ENCODE measurements around the gene GLCE.
A peak's percentile ranks its signal among the peaks of the same experiment; 100 is the strongest.

The GLCE gene

GRCh38 chr15:69156736-69157381 lies 3.6 kb upstream of the GLCE start:
- DNase-seq (ENCODE audit: low read depth in 2 of 2) = no peak

DNA sequence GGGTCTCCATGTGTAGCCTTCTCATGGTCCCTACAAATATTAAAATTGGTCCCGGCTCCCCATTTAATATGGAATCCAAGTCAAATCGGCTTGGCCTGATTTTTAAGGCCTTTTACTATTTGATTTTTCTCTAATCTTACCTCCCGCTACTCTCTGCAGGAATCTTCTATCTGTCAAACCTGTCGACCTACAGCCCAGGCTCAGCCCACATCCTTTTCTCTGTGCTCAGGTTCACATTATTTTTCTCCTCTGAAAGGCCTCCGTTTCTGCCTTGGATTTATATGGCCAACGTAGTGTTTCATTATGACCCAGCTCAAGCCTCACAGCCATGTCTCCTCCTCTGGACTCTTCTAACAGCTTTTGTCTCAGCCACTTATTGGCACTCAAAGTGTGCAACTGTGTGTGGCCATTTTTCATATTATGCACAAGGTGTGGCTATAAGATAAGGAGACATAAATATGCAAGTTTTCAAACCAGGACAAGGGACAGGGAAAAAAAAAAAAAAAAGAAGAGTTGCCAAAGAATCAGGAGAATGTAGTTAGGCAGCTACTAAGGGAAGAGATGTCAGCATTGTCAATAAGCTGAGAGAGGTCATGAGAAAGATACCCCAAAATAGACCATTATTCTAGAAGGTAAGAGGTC lies 2.1 kb upstream of the GLCE start:
- TF ChIP-seq, protein P1, sequence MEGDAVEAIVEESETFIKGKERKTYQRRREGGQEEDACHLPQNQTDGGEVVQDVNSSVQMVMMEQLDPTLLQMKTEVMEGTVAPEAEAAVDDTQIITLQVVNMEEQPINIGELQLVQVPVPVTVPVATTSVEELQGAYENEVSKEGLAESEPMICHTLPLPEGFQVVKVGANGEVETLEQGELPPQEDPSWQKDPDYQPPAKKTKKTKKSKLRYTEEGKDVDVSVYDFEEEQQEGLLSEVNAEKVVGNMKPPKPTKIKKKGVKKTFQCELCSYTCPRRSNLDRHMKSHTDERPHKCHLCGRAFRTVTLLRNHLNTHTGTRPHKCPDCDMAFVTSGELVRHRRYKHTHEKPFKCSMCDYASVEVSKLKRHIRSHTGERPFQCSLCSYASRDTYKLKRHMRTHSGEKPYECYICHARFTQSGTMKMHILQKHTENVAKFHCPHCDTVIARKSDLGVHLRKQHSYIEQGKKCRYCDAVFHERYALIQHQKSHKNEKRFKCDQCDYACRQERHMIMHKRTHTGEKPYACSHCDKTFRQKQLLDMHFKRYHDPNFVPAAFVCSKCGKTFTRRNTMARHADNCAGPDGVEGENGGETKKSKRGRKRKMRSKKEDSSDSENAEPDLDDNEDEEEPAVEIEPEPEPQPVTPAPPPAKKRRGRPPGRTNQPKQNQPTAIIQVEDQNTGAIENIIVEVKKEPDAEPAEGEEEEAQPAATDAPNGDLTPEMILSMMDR (IDR thresholded peaks at IDR 0.05; ENCODE audit: low read depth, low read length) = no peak
- DNase-seq (ENCODE audit: low read depth in 2 of 2) = no peak
- no peak overlapping the region for H3K4me3 ChIP-seq (replicated peaks in 1 of 2; ENCODE audit: low read depth in 2 of 2, low read length in 2 of 2)

More at GRCh38 chr15:69156736-69157381, 3.6 kb upstream of the GLCE start:
- H3K4me3 ChIP-seq (replicated peaks in 1 of 2; ENCODE audit: low read depth in 2 of 2, low read length in 2 of 2) = no peak overlapping the region
- TF ChIP-seq, protein P1 (IDR thresholded peaks at IDR 0.05; ENCODE audit: low read depth, low read length) = no peak

GRCh38 chr15:69158843-69159240 lies 1.6 kb upstream of the GLCE start:
- TF ChIP-seq, protein P1 (IDR thresholded peaks at IDR 0.05; ENCODE audit: low read depth, low read length) = no peak
- no peak for DNase-seq (ENCODE audit: low read depth in 2 of 2)
- H3K4me3 ChIP-seq (replicated peaks in 1 of 2; ENCODE audit: low read depth in 2 of 2, low read length in 2 of 2) = no peak overlapping the region

- TF ChIP-seq, protein P1 (IDR thresholded peaks at IDR 0.05; ENCODE audit: low read depth, low read length) = no peak
- H3K4me3 ChIP-seq (replicated peaks in 1 of 2; ENCODE audit: low read depth in 2 of 2, low read length in 2 of 2) = peak overlapping the region; percentile 51 to 87
- DNase-seq (ENCODE audit: low read depth in 2 of 2) = no peak
Observed at GRCh38 chr15:69159805-69160140, 662 bp upstream of the GLCE start.

GRCh38 chr15:69161079-69161877 lies 843 bp downstream of the GLCE start:
- TF ChIP-seq, protein P1 (IDR thresholded peaks at IDR 0.05; ENCODE audit: low read depth, low read length) = peak; percentile 23
- DNase-seq (ENCODE audit: low read depth in 2 of 2) = peak; percentile 33 to 45
- H3K4me3 ChIP-seq (replicated peaks in 1 of 2; ENCODE audit: low read depth in 2 of 2, low read length in 2 of 2) = peak overlapping the region; percentile 87 to 89

- H3K4me3 ChIP-seq (replicated peaks in 1 of 2; ENCODE audit: low read depth in 2 of 2, low read length in 2 of 2) = peak overlapping the region; percentile 87 to 89
- no peak for DNase-seq (ENCODE audit: low read depth in 2 of 2)
- TF ChIP-seq, protein P1 (IDR thresholded peaks at IDR 0.05; ENCODE audit: low read depth, low read length) = no peak
Observed at GRCh38 chr15:69161878-69162213, 1.4 kb downstream of the GLCE start.
